ENCODE data around the gene THADA.
"Not testable (repeated sequence)": the region's sequence is repeated elsewhere in the genome, so short reads cannot be mapped to it uniquely, and the experiment has no call there.

THADA gene

DNA sequence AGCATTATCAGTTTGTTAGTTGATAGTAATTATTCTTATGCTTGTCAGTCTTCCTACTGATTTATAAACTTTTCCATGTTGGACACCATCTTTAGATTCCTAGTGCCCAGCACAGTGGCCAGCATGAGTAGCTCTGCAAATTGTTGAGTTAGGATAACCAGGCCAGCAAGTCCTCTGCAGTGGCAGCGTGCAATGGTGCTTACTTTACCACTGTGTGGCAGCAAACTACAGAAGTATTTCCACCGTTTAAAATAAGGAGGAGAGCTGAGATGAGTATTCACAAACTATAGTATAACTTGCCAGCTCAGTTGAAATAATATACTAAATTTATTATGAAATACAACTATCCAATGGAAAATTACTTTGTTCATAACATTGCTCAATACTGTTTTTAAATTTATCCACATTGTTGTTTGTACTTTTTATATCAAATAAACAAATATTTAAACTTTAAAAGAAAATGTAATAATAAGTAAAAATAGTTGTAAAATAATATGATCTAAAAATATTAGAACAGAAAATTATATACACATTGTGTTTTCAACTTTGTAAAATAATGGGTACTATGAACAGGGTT lies 9.3 kb upstream of the THADA start:
- DNase-seq (ENCODE audit: low read depth), result no peak

DNA sequence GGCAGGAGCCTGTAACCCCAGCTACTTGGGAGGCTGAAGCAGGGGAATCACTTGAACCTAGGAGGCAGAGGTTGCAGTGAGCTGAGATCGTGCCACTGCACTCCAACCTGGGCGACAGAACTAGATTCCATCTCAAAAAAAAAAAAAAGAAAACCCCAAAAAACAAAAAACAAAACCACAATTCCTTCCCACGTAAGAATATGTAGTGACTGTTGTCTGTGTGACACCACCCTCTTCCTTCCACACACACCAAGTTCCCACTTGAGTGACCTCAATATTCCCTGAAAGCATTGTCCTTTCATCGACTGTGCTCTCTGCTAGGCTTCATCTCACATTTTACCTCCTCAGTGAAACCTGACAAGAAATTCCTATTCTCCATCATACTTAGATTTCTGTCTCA lies 8.8 kb upstream of the THADA start:
- DNase-seq (ENCODE audit: low read depth), result no peak

DNA sequence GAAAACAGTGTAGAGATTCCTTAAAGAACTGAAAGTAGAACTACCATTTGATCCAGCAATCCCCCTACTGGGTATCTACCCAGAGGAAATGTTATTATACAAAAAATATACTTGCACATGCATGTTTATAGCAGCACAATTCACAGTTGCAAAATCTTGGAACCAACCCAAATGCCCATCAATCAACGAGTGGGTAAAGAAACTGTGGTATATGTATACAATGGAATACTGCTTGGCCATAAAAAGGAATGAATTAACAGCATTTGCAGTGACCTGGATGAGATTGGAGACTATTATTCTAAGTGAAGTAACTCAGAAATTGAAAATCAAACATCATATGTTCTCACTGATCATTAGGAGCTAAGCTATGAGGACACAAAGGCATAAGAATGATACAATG lies 4.8 kb upstream of the THADA start:
- not testable (repeated sequence) for DNase-seq (ENCODE audit: low read depth)

DNA sequence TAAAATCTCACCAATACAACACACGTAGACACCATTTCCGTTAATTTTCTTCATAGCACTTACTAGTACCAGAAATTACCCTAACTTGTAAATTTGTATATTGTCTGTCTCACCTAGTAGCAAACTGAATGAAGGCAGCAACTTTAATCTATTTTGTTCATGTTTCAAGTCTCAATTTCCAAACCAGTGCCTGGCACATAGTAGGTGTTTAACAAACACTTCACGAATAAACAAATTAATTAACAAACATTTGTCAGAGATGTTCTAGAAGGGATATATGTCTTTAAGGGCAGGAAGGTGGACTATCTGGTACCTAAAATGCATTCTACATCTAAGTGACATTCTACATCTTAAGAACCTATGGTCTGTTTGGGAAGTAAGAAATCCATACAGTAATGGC lies 963 bp downstream of the THADA start:
- DNase-seq (ENCODE audit: low read depth), result no peak

DNA sequence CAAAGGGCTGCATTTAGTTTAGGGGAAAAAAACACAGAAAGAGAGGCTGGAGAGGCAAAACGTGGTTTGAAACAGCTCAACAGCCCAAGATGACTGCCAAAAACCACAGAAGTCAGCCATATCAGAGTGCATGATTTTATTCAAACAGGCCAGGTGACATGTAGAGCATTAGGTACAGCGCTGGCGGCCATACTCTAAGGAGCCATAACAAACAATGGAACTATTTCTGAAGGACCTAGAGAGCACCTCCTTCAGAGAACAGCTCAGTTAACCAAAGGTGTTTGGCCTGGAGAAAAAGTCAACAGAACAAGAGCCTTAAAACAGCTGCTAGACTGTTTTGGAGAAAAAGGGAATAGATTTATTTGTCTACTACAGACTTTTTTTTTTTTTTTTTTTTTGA lies 2.6 kb downstream of the THADA start:
- DNase-seq (ENCODE audit: low read depth), result no peak

DNA sequence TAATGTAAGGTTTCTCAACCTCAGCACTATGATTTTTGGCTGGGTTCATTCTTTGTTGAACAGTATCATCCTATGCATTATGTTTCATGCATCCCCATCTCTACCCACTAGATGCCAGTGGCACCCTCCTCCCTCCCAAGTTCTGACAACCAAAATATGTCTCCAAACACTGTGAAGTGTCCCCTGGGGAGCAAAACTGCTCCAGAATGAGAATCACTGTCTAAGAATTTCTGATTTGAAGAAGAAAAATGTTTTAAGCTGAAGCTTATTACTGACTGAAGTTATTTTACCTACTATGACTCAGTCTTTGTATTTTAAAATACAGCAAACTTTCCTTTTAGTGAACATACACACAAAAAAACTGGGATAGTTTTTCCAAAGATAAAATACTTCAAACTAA lies 3.4 kb downstream of the THADA start:
- DNase-seq (ENCODE audit: low read depth), result no peak

DNA sequence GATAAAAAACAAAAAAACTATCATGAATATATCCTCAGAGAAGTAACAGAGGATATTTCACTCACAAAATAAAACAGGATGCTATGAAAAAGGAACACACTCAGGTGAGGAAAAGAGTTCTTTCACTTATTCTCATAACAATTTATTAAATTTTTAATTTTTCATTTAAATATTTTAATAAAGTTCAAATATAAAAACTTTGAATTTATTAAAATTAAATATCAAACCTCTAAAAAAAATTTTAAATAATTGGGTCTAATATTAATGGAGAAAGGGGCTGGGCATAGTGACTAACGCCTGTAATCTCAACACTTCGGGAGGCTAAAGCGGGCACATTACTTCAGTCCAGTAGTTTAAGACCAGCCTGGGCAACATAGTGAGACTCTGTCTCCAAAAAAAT lies 10.1 kb downstream of the THADA start:
- DNase-seq (ENCODE audit: low read depth), result no peak

DNA sequence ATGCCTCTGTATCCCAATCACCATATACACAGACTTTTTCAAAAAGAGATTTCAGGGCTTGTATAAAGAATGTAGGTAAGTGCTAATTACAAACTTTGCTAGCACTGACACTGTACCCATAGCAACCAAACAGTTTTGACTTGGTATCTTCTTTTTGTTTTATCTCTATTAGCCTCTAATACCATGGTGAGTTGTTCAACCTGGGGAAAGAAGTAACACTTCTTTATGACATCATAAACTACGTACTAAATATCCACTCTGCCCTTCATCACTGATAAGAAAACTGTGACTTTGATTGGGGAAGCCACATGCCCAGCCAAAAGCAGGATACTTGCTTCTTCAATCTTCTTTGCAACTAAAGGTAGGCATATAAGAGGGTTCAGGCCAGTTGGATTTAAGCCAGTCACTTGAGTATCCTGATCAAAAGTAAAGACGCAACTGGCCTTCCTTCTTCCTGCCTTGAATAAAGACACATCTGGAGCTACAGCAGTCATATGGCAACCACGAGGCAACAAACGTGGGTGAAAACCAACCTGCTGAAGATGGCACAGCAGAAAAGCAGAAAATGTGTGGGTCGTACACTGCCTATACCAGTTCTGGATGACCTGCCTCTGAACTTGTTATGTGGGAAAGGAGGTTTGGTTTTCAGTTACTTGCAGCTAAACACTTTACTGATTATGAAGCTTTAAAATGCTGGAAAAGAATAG lies 16.4 kb downstream of the THADA start:
- no peak for DNase-seq (ENCODE audit: low read depth)

DNA sequence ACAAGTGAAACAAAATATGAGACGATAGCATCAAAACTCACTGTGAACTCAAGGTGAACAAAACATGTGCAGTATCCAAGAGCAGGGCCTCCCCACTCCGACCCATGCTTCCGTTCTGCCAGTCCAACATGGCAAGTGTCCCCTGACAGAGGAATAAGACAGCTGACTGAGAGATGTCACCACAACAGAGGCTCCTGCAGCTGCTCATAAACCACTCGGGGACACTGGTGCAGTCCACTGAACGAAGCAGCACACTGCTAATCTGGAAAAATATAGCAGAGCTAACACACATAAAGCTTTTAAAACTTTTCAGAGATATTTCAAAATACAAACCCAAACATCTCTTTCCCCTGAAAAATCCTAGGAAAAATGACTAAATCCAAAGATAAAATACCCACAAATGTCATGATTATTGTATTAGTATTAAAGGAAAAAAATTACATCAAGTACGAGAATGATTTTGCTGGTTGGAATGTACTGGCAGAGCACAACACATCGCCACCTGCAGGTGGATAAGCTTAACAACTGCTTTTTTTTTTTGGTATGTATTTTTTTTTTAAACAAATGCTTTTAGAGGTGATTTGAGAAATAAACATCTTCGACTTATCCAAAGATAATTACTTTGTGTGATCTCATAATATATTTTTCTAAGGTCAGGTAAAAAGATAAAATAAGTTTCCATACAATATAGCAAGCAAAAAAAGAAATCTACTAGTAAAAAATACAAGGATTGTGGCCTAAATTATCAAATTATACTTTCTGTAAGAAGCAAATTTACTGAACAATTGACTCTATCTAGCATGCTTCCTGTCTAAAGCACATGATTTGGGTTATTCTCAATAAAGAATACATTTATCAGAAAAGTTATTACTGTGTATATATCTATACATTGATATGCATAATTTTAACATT lies 18.6 kb downstream of the THADA start:
- no peak for DNase-seq (ENCODE audit: low read depth)

DNA sequence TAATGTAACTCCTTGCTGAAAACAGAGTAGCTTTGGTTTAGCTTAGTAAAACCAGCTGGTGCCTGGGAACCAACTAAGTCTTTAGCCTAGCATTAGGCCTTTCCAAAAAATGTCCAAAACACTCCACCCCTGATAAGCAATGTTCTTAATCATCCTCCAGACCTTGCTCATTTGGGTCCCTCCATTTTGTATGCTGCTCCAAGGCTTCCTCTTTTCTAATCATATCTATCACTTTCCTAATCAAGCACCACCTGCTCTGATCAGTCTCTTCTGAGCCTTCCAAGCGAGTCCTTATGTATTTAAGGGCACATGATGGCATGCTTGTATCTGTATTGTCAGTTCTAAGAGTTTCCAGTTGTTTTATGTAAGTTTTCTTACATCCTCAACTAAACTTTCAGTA lies 23.6 kb downstream of the THADA start:
- no peak for DNase-seq (ENCODE audit: low read depth)

DNA sequence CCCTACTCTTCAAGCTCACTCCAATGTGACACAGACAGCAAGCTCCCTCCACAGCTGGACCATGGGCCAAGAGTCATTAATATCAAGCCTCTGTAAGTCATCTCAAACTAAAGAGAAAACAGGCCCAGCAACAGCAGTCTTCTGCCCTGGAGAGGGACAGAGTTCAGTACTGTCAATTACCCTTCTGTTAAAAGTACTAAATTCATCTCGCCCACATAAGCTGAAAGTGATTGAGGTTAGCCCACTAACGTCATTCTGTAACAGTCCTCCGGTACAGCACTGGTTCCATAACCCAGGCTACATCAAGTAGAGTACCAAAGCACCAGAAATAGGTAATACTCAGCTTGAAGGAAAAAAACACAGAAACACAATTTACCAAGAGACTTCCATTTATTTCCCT lies 25.9 kb downstream of the THADA start:
- DNase-seq (ENCODE audit: low read depth), result no peak

DNA sequence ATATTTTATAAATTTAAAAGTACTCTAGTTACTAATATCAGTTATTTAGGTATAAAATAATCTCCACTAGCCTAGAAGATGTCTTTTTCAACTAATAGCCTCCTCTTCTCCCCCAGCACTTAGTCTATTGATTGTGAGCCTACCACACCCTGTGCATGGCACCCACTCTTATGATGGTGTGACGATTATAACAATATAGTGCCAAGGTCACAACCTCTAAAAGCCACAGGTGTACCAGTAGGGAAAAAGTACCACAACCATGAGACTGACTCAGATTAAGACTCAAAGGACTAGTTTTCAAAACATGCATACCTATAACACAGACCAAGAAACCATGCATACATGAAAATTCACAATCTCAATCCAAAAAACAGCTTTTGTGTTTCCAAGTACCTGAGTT lies 27.6 kb downstream of the THADA start:
- DNase-seq (ENCODE audit: low read depth), result no peak

DNA sequence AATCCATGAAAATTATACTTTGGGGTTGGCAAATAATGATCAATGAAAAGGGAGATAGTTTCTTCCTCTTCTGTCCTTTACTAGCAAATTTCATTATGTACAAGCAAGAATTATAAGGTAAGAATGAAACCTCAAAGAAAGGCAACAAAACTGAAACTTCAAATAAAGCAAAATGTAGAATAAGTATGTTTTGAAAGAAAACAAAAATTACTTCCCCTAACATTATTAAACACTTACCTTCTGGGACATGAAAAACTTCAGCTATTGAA lies 29.4 kb downstream of the THADA start:
- DNase-seq (ENCODE audit: low read depth), result no peak

DNA sequence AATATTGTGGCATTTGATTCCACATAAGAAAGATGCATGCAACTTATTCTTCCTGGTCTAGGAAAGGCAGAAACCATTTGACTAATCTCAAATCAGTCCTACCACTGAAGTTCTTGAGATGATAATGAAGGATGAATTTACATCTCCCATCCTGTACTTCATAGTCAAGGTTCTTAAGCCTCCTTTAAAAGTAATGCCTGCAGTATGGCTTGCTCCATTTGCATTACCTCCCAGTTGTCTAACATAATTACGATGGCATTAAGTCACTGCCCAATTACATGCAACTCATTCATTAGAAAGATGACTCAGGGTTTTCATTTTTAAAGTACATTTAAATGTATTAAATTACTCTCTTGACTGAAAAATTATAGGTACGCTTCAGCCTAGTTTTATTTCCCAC lies 32.2 kb downstream of the THADA start:
- DNase-seq (ENCODE audit: low read depth), result no peak

DNA sequence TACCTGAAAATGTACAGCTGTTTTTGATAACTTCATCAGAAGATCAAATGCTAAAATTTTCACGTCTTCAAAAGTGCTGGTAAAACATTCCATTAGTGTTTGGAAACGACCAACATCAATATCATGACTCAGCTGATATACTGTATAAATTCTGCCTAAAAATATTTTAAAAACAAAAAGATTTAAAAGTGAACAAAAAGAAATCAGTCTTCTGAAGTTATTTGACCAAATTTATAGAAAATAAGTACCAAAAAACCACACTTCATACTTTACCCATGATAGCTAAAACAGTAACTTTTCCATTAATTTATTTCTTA lies 35.6 kb downstream of the THADA start:
- DNase-seq (ENCODE audit: low read depth), result no peak

DNA sequence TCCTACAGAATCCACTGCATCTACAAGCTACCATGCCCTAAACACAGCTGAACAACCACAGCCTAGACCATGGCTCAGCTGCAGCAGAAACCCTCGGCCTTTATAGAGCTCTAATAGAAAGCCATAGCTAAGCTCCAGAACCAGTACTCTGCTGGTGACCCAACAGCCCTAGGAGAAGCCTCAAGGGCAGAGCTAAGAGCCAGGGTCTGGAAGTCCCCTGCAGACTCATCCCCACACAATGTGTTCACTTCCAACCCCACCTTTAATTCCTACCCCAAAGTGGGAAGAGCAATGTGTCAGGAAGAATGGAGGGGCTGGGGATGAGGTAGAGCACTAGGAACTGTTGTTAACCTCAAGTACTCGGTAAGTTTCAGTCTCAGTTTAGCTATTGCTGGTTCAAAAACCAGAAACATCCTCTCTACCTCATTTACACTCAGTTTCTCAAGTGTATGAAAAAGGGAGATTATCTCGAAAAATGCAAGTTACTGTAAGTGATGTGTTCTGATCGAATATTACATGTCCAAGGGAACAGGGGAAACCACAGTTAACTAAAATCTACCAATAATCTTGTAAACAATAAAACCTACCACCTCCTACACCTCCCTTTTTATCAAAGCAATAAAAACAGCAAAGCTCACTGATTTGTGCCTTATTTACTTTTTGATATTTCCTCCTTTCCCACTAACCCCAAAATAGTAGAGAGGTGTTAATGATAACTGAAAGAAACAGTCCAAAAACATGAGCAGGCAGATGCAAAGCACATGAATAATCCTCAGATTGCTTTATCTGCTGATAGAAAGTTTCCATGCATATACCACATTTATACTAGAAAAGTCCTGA lies 36.2 kb downstream of the THADA start:
- DNase-seq (ENCODE audit: low read depth), result no peak

DNA sequence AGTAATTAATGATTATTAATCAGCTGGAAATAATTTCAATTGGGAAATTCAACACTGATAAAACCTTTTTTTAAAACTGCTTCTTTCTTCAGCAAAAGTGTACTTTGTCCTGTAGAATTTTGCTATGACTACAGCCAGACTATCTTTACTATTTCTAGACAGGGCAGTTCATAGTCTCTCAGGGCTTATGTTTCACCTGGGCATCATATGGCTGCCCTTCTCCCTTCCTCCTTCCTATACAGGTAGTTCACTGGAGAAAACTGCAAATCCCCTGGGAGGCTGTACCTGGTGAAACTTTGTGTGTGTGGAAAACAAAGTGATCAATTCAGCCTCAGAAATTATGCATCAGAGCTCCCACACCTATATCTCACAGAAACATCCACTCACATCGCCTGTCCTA lies 38.6 kb downstream of the THADA start:
- DNase-seq (ENCODE audit: low read depth), result no peak

DNA sequence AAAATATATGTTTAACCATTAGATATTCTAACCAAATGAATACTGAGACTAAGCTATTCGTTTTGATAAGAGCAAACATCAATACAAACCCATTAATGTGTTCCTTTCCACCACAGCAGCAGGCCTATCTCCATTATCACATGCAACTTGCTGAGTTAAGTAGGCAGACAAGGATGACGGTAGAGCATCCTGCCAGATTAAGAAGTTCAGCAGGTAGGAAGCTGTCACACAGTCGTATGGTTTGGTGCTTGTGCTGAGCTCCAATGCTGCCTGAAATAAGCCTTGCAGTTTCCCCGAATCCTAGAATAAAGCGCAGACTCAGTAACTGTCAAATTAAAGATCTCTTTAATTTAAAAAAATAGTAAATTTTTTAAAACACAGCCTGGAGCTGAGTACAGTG lies 39.6 kb downstream of the THADA start:
- no peak for DNase-seq (ENCODE audit: low read depth)

DNA sequence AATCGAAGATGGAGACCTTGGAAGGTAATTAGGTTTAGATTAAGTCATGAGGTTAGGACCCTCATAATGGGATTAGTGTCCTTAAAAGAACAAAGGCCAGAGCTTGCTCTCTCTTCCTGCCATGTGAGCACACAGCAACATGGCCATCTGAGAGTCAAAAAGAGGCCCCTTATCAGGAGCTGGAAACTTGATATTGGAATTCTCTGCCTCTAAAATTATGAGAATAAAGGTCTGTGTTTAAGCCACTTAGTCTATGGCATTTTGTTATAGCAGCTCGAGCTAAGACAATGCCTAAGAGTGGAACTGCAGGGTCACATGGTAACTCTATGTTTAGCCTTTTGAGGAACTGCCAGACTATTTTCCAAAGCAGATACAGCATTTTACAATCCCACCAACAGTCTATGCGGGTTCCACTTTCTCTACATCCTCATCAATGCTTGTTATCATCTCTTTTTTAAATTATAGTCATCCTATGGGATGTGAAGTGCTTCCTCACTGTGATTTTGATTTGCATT lies 42.4 kb downstream of the THADA start:
- DNase-seq (ENCODE audit: low read depth), result no peak

DNA sequence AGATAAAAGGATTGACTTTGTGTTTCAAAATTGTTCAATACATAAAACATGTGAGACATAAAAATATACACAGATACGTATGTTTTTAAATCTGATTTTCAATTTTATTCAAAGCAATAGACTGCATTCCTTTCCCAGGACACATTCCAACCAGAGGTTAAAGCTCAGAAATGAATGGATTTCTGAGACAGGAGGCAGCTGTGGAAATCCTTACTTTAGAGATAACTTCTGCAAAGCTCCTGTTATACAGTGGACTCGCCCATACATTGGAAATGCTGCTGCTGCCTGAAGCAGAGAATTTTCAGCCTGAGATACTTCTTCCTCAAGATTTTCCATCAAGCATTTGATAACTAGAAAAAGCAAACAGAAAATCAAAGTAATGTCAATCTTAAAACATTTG lies 43.8 kb downstream of the THADA start:
- no peak for DNase-seq (ENCODE audit: low read depth)

DNA sequence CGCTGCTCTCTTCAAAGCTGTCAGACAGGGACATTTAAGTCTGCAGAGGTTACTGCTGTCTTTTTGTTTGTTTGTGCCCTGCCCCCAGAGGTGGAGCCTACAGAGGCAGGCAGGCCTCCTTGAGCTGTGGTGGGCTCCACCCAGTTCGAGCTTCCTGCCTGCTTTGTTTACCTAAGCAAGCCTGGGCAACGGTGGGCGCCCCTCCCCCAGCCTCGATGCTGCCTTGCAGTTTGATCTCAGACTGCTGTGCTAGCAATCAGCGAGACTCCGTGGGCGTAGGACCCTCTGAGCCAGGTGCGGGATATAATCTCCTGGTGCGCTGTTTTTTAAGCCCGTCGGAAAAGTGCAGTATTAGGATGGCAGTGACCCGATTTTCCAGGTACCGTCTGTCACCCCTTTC lies 47.5 kb downstream of the THADA start:
- DNase-seq (ENCODE audit: low read depth), result not testable (repeated sequence)

DNA sequence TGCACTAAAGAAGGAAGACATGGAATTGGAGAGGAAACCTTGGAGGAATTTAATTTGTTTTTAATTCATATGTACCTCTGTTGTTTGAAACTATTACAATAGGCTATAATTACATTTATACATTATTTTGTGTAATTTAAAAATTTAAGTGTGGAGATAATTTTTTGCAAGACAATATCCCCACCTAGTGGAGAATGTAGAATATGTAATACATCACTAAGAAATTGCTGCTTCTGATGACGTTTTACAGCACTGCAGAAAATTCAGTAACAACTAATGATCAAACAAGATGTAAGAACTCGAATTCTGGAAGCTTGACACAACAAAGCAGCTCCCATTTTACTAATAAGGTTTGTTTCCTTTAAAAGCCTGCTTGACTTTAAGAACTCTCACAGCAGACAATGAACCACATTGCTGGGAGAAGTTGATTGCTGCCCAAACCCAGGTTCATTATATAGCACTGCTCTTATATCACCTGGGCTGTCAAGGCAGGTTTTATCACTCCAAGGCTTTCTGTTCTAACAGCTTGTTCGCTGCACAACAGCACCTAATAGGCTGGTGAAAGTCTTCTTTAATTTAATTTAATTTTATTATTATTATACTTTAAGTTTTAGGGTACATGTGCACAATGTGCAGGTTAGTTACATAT lies 53.4 kb downstream of the THADA start:
- no peak for DNase-seq (ENCODE audit: low read depth)
